SH-SY5Y (cell line): ENCODE measurements around the gene SCN1B.

Experiments used
- GATA2 ChIP-seq: IDR thresholded peaks from 2 replicates; pipeline ENCODE4 v1.6.1; 2011; ENCODE audit warnings: mild to moderate bottlenecking, low read depth, low read length
- GATA3 ChIP-seq: IDR thresholded peaks from 2 replicates; pipeline ENCODE4 v1.6.1; 2011; ENCODE audit warnings: low read depth, mild to moderate bottlenecking, low read length, moderate library complexity

Gene SCN1B

DNA sequence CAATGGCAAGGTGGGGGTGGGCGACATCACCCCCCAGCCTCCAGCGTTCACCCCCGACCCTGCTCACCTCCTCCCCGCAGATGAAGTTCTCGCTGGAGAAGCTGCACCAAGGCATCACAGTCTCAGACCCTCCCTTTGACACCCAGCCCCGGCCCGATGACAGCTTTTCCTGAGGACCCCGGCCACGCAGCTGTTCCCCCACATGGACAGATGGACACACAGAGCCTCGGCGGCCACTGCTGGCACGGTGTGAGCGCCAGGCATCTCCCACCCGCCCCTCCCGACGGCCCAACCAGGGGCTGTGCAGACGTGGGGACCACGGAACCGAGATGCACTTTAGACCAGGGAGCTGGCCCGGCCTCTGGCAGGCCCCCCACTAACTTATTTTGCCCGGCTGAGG is 4.3 kb upstream of the SCN1B start:
- TF ChIP-seq GATA3 (no peak), GATA2 (no peak)

DNA sequence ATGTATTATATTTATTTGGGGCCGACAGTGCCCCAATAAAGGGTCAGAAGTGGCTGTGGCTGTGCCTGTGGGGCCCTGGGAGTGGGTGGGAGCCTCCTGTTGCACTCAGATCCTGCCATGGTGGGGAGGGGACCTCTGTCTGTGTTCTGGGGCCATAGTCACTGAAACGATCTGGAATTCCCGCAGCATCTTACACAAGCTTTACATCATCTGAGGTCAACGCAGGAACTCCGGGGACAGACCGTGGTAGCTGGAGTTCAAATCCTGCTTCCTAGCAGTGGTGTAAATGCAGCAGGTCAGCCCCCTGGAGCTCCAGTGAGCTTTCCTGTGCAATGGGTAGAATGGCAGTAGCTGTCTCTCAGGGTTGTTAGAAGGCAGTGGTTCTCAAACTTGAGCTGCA is 3.9 kb upstream of the SCN1B start:
- TF ChIP-seq GATA2 (no peak), GATA3 (no peak)

DNA sequence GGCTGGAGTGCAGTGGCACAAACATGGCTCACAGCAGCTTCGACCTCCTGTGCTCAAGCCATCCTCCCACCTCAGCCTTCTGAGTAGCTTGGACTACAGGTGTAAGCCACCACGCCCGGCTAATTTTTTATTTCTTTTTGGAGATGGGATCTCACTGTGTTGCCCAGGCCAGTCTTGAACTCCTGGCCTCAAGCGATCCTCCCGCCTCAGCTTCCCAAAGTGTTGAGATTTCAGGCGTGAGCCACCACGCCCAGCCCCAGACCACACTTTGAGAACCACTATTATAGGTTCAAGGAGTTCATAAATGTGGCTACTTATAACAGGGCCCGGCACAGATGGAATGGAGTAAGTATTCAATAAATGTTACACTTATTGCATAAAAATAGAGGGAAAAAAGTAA is 3.3 kb upstream of the SCN1B start:
- TF ChIP-seq GATA3 (no peak), GATA2 (no peak)

DNA sequence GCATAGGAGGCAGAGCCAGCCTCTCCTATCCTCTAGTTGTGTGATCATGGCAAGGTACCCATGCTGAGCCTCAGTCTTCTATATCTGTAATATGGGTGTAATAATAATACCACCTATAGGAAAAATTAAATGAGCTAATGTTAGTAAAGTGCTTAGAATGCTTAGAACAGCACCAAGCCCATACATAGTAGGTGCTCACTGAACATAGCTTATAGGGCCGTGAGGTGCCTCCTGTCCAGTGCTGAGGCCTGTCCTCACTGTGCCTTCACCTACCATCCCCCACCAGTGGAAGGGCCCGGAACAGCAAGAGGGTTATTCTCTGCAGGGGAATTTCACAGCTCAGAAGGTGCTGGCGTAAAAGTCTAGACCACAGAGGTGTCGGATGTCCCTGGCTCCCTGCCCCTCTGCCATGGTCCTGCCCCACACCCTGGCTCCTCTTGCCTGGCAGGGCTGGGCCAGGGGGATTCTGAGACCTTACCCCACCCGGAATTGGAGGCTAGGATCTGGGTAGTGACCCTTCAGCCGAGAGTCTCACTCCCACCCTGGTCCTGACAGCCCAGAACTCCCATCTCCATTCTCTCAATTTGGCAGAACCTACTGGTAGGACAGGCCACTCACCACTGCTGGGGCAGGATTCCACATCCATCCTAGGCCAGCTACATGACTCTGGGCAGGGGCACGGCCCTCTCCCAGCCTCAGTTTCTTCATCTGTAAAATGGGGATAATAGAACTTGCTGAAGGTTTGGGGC is 2.2 kb upstream of the SCN1B start:
- TF ChIP-seq GATA3 (no peak), GATA2 (no peak)

DNA sequence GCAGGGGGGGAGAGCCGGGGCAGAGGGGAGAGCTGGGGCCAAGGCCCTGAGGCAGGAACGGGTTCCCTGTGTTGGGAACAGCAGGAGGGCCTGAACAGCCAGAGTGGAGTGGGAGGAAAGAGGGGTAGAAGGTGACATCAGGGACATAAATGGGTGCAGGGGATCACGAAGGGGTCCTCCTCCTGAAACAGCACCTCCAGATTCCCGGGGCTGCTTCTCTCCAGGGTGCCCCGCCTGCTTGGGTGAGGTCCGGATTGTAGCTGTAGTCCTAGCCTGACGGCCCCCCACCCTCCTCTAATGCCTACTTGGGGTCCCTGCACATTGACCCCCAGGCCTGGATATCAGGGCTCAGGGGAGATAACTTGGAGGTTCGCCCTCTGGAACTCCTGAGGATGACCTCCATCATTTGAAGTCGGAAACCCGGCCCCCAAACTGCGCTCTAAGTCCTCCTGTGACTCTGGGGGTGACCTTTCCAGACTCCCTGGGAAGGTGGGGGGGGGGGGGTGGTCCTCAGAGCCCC is 473 bp upstream of the SCN1B start:
- no peak for TF ChIP-seq GATA2
- TF ChIP-seq GATA3, result no peak

DNA sequence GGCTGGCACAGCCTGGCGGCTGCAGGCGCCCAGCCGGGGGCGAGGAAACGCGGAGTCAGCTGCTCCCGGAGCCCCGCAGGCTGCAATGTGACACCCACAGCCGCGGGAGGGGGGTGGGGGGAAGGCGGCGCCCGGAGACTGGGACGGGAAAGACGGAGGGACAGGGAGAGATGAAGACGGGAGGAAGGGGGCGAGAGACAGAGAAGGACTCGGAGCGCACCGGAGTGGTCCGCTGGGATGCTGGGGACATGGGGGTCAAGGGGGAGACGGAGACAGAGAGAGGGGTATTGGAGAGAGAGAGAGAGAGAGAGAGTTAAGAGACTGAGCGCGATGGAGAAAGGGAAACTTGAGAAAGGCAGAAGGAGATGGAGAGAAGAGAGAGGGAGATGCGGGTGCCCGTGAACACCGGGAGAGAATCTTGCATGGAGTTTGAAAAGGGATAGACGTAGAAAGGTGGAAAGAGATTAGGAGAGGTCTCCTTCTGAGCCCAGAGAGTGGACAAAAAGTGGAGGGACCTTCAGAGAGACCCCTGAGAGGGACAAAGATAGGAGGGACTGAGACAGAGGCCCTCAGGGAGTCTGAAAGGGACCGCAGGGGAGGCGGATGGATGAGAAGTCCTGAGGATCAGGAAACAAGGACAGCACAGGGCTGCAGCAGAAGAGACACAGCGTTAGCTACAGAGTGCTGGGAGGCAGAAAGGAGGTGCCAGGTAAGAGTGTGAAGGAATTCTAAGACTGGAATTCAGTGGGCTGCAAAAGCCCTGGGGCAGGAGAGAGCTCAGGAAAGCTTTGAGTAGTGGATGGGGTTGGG is 1.0 kb downstream of the SCN1B start:
- TF ChIP-seq GATA3 (no peak), GATA2 (no peak)

DNA sequence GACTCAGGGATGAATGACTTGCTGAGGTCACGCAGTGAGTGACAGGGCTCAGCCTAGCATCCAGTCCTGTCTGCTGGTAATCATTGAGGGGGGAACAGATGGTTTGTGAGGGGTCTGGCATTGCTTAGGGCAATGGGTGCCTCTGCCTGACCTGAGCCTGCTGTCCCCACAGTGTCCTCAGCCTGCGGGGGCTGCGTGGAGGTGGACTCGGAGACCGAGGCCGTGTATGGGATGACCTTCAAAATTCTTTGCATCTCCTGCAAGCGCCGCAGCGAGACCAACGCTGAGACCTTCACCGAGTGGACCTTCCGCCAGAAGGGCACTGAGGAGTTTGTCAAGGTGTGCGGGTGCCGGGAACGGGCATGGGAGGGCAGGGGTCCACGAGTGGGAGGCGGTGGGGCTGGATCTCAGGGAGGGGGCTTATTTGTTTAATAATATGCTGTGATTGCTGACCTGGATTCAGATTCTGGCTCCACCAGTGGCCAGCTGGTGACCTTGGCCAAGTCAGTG is 2.1 kb downstream of the SCN1B start:
- TF ChIP-seq GATA2, result no peak

DNA sequence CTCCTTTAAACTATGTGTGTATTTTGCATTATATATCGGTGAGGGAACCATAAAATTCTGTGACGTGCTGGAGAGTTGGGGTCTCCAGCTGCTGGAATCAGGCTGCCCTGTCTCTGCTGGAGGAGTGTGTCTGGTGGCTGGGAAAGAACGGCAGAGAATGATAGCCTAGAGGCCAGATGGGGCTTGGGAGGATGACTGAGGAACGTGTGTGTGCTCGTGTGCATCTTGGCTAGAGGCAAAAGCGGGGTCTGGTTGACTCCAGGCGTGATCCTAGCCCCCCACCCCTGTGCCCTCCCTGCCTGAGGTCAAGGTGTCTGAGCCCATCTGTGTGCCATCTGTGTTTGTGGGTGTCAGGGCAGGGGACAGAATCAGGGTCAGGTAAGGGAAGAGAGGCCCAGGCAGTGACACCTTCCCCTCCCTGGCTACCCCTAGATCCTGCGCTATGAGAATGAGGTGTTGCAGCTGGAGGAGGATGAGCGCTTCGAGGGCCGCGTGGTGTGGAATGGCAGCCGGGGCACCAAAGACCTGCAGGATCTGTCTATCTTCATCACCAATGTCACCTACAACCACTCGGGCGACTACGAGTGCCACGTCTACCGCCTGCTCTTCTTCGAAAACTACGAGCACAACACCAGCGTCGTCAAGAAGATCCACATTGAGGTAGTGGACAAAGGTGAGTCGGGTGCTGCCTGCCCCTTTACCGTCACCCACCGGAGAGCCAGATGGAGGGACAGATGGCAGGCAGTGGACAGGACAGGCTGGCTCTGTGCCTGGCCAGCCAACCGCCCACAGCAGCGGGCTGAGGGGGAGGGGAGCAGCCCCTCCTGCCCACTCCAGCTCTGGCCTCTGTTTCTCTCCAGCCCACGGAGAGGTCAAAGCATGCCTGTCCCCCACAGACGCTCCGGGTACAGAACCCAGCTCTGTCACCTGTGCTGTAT is 3.1 kb downstream of the SCN1B start:
- TF ChIP-seq GATA3 (no peak), GATA2 (no peak)

DNA sequence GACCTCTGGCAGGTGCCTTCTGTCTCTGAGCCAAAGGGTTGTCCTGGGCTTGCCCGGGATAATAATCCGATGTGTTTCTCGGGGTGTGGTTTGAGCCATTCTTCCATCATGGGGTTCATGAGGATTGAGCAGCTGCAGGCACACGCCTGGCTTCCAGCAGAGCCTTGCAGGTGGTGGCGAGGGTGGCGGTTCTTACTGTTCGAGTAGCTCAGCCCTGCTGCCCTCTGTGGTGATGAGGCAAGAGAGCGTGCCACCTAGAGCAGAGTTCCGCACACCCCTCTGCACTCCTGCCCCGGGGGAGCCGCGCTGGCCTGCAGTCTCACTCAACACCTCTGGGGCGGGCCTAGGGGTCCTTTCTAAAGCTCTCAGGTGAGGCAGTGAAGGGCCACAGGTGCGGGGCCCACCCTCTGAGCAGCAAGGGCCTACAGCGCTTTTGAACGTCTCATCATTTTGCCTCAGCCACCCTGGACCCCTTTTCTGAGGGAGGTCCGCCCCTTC is 3.8 kb downstream of the SCN1B start:
- TF ChIP-seq GATA3 (no peak), GATA2 (no peak)

DNA sequence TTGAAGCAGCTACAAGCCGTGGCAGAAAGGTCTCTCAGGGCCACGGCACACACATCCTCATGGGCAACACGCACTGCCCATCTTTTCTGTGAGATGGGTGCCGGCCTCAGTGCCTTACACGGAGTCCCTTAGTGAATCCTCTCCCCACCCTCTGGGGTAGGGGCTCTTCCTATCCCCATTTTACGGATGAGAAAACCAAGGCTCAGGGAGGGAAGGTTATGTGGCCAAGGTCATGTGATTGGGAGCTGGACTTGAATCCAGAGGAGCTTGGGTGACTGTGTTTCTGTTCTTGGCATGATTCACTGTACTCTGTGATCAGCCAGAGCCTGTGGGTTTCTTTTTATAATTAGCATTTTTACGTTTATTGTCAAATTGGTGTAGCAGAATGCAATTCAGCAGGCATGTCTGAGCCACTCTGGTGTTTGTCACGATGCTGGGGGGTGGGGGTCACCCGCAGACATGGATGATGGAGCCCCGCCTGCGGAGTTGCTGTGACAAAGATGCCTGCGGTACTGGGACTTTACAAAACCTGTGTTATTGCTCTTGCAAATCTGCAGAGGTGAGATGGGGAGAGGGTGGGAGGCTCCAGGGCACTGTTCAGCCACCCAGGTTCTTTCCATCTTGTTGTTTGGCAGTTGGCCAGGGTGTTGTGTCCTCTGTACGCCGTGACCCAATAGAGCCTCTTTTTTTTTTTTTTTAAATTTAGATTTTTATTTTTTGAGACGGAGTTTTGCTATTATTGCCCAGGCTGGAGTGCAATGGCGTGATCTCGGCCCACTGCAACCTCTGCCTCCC is 4.5 kb downstream of the SCN1B start:
- TF ChIP-seq GATA3 (no peak), GATA2 (no peak)

DNA sequence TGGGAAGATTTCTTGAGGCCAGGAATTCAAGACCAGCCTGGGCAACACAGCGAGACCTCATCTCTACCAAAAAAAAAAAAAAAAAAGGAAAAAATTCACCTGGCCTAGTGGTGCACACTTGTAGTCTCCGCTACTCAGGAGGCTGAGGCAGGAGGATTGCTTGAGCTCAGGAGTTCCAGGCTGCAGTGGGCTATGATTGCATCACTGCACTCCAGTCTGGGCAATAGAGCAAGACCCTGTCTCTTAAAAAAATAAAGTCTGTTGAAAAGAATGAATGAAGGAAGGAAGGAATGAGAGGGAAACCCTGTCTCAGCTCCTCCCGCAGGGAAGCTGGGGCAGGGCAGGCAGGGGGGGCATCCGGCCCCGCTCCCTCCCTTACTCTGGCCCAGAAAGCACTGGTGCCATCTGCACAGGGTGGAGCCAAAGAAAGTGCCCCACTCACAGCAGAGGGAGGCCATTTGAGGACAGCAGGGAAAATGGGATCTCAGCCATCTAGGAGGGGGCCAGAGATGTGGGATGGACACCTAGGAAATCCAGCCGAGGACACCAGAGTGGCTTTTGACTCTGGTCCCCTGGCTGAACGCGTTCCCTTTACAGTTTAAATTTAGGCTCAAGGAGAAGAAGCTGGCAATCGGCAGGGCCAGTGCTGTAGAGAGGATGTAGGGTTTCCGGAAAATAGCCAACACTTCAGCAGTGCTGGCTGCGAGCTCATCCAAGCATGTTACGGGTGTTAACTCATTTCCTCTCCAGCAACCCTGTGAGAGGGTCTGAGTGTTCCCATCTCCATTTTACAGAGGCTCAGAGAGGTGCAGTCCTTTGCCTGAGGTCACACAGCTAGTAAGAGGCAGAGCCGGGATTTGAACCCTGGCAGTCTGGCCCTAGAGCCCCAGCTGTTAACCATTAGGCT is 7.7 kb downstream of the SCN1B start:
- TF ChIP-seq GATA2 (no peak), GATA3 (no peak)
